ENCODE measurements around the gene ISL2. TPM values are rescaled to one million over a fixed set of nuclear protein-coding genes. Genes with fewer than 3 reads are reported as not detected.
A peak's percentile ranks its signal among the peaks of the same experiment; 100 is the strongest.

Gene ISL2
- total RNA-seq, 1 experiment from 2014 or later: 7.6 TPM

DNA sequence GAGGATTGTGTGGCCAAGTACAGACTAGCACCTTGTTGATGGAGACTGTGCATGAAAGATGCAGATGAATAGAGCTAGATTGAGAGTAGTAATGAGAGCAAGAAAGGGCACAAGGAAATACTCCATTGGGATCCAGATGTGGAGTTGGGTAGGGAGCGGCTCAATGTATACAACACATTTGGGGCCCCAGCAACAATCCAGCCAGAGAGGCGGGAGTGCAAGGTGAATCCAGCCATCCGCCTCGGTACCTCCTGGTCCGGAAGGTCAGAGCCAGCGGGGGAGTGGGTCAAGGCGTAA, 9.0 kb downstream of the ISL2 start:
- Mint-ChIP-seq H3K27me3 (ENCODE audit: unreplicated experiment) (peaks cover 15% of the 10 kb centered on the region), H3K9me3 (ENCODE audit: low read depth, unreplicated experiment) (no peaks in the 10 kb centered on the region), H3K4me1 (ENCODE audit: low read depth, unreplicated experiment) (peaks cover 15% of the 10 kb centered on the region), H3K27ac (ENCODE audit: unreplicated experiment) (peak overlapping the region; percentile 71), H3K4me3 (ENCODE audit: low read depth, unreplicated experiment) (peak overlapping the region; percentile 67), H3K36me3 (ENCODE audit: insufficient read depth, unreplicated experiment) (peaks cover 23% of the 10 kb centered on the region)
- no peak for DNase-seq
- TF ChIP-seq, protein P1, sequence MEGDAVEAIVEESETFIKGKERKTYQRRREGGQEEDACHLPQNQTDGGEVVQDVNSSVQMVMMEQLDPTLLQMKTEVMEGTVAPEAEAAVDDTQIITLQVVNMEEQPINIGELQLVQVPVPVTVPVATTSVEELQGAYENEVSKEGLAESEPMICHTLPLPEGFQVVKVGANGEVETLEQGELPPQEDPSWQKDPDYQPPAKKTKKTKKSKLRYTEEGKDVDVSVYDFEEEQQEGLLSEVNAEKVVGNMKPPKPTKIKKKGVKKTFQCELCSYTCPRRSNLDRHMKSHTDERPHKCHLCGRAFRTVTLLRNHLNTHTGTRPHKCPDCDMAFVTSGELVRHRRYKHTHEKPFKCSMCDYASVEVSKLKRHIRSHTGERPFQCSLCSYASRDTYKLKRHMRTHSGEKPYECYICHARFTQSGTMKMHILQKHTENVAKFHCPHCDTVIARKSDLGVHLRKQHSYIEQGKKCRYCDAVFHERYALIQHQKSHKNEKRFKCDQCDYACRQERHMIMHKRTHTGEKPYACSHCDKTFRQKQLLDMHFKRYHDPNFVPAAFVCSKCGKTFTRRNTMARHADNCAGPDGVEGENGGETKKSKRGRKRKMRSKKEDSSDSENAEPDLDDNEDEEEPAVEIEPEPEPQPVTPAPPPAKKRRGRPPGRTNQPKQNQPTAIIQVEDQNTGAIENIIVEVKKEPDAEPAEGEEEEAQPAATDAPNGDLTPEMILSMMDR (IDR thresholded peaks at IDR 0.05; ENCODE audit: unreplicated experiment): no peak
- CTCF ChIA-PET: interaction anchor here (0.6 to 1.8 kb wide), 8 partner anchors 8 to 206 kb away, joined by 3 to 10 read pairs (median 3); partner anchors contain the start of genes ETFA and ISL2
- intact Hi-C loops (cut with micrococcal nuclease; ENCODE audit: unreplicated experiment): no loop called here
- no TSS peak for BruUV-seq (replicated peaks)

DNA sequence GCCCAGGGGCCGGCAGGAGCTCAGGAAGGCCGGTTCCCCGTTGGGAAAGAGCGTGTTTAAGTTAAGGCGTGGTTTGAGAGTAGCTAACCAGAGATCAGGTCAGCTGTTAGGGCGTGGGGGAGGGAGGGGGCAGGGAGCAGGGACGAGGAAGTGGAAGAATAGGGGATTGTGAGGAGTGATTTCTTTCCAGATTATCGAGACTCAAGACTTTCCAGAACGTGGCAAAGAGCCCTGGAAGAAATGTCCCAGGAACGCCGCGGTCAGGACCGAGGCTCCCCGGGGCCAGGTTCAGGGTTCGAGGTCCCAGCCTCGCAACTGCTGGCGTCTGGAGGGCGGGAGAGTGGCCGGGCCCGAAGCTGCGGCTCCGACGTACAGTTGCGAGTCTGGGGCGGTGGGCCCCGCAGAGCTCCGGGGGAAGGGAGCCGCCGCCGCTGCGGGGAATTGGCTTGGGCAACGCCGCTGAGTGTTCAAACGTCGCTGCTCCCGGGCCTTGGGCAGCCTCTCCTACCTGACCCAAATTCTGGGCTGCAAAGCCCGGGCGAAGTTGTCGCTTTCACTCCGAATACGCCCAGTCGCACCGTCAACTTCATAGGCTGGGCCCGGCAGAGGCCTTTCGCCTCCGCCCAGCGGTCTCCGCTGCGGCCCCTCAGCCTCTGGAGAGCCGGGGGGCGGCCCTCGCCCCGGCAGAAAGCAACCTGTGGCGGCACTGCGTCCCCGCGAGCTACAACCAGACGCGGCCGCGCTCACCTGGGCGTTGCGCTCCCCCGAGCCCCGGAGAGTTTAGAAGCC, 9.5 kb downstream of the ISL2 start:
- no TSS peak for BruUV-seq (replicated peaks)

DNA sequence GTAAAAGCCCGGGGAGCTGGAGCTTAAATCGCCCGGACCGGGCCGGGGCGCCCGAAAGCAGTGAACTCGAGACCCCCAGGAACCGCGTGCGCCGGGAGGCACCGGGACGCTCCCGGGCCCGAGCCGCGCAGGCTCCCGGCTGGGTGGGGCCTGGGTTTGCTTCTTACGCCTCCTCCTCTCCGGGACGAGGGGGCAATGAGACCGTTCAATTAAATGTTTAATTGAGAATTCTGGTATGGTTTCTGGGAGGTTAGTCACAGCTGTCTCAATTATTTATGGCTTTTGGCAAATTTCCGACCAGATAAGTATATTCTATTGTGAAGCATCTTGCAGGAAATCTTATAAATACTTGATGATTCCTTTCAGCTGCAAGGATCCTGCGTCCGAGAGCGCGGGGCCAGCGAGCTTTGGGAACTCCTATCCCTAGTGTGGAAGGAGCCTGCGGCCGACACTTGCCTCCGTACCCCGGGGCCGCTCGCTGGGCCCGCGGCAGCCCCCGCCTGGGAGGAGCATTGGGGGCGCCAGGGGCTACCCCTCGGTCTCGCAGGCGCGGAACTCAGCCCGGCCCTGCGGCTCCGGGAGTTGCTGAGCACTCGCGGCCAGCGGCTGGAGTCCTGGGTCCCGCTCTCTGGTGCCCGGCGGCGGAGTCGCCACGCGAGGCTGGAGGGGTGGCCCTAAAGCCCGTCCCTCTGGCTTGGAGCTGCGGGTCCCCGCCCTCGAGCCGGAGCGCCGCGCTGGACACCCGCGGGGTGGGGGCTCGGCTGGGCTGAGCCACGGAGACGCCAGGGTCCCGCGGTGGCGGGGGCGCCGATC, 10.3 kb downstream of the ISL2 start:
- CTCF ChIA-PET: interaction anchor here (1.0 to 1.8 kb wide), 2 partner anchors 10 to 11 kb away, joined by 3 to 10 read pairs; partner anchors contain the start of gene ISL2
- no peaks in the 10 kb centered on the region for H3K9me3 Mint-ChIP-seq (ENCODE audit: low read depth, unreplicated experiment)
- peak overlapping the region; percentile 67 for H3K4me3 Mint-ChIP-seq (ENCODE audit: low read depth, unreplicated experiment)
- H3K4me1 Mint-ChIP-seq (ENCODE audit: low read depth, unreplicated experiment): peaks cover 15% of the 10 kb centered on the region
- TF ChIP-seq, protein P1 (IDR thresholded peaks at IDR 0.05; ENCODE audit: unreplicated experiment): no peak
- H3K27ac Mint-ChIP-seq (ENCODE audit: unreplicated experiment): no peak overlapping the region
- intact Hi-C loops (cut with micrococcal nuclease; ENCODE audit: unreplicated experiment): no loop called here
- peaks cover 15% of the 10 kb centered on the region for H3K27me3 Mint-ChIP-seq (ENCODE audit: unreplicated experiment)
- no peak for DNase-seq
- peaks cover 17% of the 10 kb centered on the region for H3K36me3 Mint-ChIP-seq (ENCODE audit: insufficient read depth, unreplicated experiment)
- BruUV-seq (replicated peaks): no TSS peak

More for the DNA sequence above, 9.5 kb downstream of the ISL2 start:
- intact Hi-C loops (cut with micrococcal nuclease; ENCODE audit: unreplicated experiment): no loop called here
- H3K9me3 Mint-ChIP-seq (ENCODE audit: low read depth, unreplicated experiment): no peaks in the 10 kb centered on the region
- H3K36me3 Mint-ChIP-seq (ENCODE audit: insufficient read depth, unreplicated experiment): peaks cover 23% of the 10 kb centered on the region
- peak overlapping the region; percentile 71 for H3K27ac Mint-ChIP-seq (ENCODE audit: unreplicated experiment)
- DNase-seq: peak; percentile 56
- CTCF ChIA-PET: interaction anchor here (0.6 to 1.8 kb wide), 7 partner anchors 8 to 207 kb away, joined by 3 to 10 read pairs (median 3); partner anchors contain the start of gene ISL2
- peaks cover 15% of the 10 kb centered on the region for H3K27me3 Mint-ChIP-seq (ENCODE audit: unreplicated experiment)
- H3K4me1 Mint-ChIP-seq (ENCODE audit: low read depth, unreplicated experiment): peaks cover 15% of the 10 kb centered on the region
- TF ChIP-seq, protein P1 (IDR thresholded peaks at IDR 0.05; ENCODE audit: unreplicated experiment): no peak
- peak overlapping the region; percentile 67 for H3K4me3 Mint-ChIP-seq (ENCODE audit: low read depth, unreplicated experiment)

DNA sequence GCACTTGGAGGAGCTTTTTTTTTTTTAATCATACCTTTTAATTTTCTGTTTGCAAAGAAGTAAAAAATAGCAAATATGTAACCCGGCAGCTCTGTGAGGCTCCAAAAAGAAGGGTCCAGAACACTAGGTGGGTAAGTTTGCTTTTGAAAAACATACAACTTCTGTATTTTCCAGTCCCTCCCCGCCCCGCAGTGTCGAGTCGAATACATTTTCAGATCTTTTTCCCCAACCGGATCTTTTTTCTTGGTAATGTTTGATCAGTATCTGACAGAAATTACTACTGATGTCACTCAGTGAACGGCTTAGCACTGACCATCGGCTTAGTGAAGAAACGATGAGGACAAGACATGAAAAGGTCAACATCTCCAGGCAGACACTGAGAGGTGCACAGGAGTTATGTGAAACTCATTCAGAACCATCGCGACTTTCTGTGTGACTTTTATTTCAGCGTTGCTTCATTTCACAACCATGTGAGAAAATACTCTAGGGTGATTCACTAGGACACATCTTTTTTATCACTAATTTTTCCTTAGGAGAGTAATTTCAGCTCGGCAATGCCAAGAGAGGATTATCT, 11.0 kb downstream of the ISL2 start:
- peaks cover 15% of the 10 kb centered on the region for H3K4me1 Mint-ChIP-seq (ENCODE audit: low read depth, unreplicated experiment)
- intact Hi-C loops (cut with micrococcal nuclease; ENCODE audit: unreplicated experiment): no loop called here
- no peak overlapping the region for H3K4me3 Mint-ChIP-seq (ENCODE audit: low read depth, unreplicated experiment)
- H3K9me3 Mint-ChIP-seq (ENCODE audit: low read depth, unreplicated experiment): no peaks in the 10 kb centered on the region
- TF ChIP-seq, protein P1 (IDR thresholded peaks at IDR 0.05; ENCODE audit: unreplicated experiment): no peak
- no peak for DNase-seq
- H3K36me3 Mint-ChIP-seq (ENCODE audit: insufficient read depth, unreplicated experiment): peaks cover 15% of the 10 kb centered on the region
- H3K27me3 Mint-ChIP-seq (ENCODE audit: unreplicated experiment): peaks cover 15% of the 10 kb centered on the region
- CTCF ChIA-PET: interaction anchor here (1.0 kb wide), 1 partner anchor 11 kb away, joined by 3 read pairs; the partner anchor contains the start of gene ISL2
- H3K27ac Mint-ChIP-seq (ENCODE audit: unreplicated experiment): no peak overlapping the region
- BruUV-seq (replicated peaks): no TSS peak
